IgD-negative memory B cell (primary cell): ENCODE data around the gene ZNF423. TPM values are rescaled to one million over a fixed set of nuclear protein-coding genes. Genes with fewer than 3 reads are reported as not detected.
A peak's percentile ranks its signal among the peaks of the same experiment; 100 is the strongest.

Experiments used
- H3K27ac Mint-ChIP-seq, 3 donors: one replicate each; pipeline ENCODE4 v1.8.0; 2020 to 2022; ENCODE audit warnings: mild to moderate bottlenecking in 3 of 3, mixed read lengths in 3 of 3, moderate library complexity in 1 of 3
- H3K27me3 Mint-ChIP-seq: one replicate; pipeline ENCODE4 v1.8.0; 2021; ENCODE audit warnings: mixed read lengths
- H3K36me3 Mint-ChIP-seq: one replicate; pipeline ENCODE4 v1.8.0; 2020; ENCODE audit warnings: mild to moderate bottlenecking, mixed read lengths
- H3K4me1 Mint-ChIP-seq, 3 donors: one replicate each; pipeline ENCODE4 v1.8.0; 2020 to 2022; ENCODE audit warnings: mixed read lengths in 3 of 3, mild to moderate bottlenecking in 1 of 3
- H3K4me3 Mint-ChIP-seq, 4 donors: one replicate each; pipeline ENCODE4 v1.8.0; 2020 to 2022; ENCODE audit warnings: mild to moderate bottlenecking in 4 of 4, mixed read lengths in 4 of 4, moderate library complexity in 3 of 4
- H3K9me3 Mint-ChIP-seq, 3 donors: one replicate each; pipeline ENCODE4 v1.8.0; 2020 to 2021; ENCODE audit warnings: mixed read lengths in 3 of 3, mild to moderate bottlenecking in 1 of 3
- polyA plus RNA-seq: library from polyadenylated mRNA; unstranded; fragments of 300-500 nt; fragmentation: Illumina TruSeq; gene quantifications from one replicate; pipeline ENCODE4 v1.2.3, GENCODE V29; 2021

ZNF423 gene
- polyA plus RNA-seq, 1 donor from 2014 or later = not detected

DNA sequence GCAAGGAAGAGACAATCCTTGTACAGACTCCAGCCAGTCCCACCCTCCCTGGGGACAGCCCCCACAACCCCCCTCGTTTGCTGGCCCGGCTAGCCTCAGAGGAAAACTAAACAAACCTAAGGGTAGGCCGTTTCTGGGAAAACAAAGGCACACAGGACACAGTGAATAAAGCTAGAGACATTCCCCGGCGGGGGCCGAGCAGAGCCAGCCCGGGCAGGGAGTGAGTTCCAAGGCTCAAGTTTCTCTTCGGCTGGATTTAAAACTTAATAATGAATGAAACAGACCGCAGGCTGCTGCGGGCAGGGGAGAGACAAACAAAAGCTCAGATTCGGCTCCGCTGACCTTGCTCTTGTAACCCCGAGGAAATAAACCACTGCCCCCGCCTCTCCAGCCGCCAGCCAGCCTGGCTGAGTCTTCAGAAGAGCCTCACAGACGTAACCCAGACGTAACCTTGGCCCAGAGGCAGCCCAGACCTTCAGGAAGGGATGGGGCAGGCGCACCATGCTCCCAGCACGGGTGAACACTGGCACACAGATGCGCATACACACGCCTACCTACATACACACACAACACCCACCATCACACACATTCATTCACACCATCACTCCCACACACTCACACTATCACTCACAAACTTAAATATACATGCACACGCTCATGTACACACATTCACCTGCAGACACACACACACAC lies 216.0 kb downstream of the ZNF423 start:
- no peaks in the 10 kb centered on the region for H3K36me3 Mint-ChIP-seq
- H3K4me1 Mint-ChIP-seq = no peaks in the 10 kb centered on the region
- H3K27me3 Mint-ChIP-seq = peaks cover 9% of the 10 kb centered on the region
- no peak overlapping the region for H3K4me3 Mint-ChIP-seq
- H3K9me3 Mint-ChIP-seq = peaks cover 0 to 4% (median 0%) of the 10 kb centered on the region in 3 donors
- H3K27ac Mint-ChIP-seq = no peak overlapping the region

DNA sequence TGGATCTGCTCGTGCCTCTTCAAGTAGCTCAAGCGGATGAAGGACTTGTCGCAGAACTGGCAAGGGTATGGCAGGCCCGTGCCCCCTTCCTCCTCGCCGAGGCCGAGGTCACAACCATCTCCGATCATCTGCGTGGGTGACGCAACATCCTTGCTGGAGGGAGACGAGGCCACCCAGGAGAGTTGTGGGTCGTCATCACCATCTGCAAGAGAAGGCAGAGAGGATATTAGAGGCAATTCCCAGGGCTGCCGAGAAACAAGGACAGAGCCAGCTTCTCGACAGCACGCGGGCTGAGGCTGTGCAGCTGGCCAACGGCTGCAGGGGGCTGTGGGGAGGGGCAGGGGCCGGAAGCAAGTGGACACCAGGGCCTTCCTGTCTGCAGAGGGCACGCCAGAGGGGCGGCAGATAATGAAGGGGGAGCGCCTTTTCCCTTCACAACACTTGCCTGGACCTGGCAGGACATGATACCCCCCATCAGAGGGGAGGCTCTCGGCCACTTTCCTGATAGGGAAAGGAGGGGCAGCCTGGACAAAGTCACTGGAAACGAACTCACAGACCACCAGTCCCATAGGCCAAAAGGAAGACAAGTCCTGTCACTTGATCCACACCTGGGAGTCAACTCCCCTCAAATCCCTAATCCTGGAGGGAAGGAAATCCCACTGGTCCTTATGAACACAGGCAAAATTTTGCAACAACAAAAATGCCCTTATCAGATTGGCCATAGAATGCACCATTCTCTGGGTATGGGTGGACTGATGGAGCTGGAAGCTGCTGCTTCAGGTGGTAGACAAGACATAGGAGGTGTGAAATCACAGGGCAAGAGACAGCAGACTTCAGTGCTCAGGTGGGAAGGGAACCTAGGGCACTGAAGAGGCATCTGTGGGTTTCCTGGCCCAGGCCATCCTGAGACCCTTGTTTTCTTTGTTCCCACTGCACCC lies 217.0 kb downstream of the ZNF423 start:
- no peak overlapping the region for H3K27ac Mint-ChIP-seq
- no peaks in the 10 kb centered on the region for H3K36me3 Mint-ChIP-seq
- H3K4me3 Mint-ChIP-seq = no peak overlapping the region
- peaks cover 9% of the 10 kb centered on the region for H3K27me3 Mint-ChIP-seq
- no peaks in the 10 kb centered on the region for H3K4me1 Mint-ChIP-seq
- peaks cover 0 to 4% (median 0%) of the 10 kb centered on the region in 3 donors for H3K9me3 Mint-ChIP-seq

DNA sequence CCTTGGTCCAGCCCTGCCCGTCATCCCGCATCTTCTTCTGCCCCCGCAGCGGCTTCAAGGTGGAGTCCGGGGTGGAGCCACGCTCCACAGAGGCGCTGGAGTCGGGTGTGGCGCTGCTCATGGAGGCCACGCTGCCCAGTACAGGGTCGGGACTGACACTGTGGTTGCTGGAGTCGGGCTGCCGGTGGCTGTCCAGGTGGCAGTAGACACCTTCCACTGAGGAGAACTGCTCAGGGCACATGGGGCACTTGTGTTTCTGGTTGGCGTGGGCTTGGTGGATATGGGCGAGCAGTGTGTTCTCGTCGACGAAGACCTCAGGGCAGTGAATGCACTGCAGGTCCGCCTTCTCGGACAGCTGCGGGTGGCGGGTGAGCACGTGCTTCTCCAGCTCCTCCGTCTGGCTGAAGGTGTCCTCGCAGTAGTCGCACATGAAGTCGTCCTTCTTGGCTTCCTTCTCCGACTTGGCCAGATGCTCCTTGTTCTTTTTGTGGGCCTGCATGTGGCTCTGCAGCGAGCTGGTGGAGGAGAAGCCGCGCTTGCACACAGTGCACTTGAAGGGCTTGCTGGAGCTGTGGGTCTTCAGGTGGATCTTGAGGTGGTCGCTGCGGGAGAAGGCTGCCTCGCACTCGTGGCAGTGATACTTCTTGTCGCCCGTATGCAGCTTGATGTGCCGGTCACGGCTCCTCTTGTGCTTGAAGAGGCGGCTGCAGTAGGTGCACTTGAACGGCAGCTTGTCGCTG lies 217.8 kb downstream of the ZNF423 start:
- Mint-ChIP-seq H3K9me3 (peaks cover 0 to 4% (median 0%) of the 10 kb centered on the region in 3 donors), H3K4me3 (no peak overlapping the region), H3K36me3 (no peaks in the 10 kb centered on the region), H3K27ac (no peak overlapping the region), H3K27me3 (peaks cover 9% of the 10 kb centered on the region), H3K4me1 (no peaks in the 10 kb centered on the region)

DNA sequence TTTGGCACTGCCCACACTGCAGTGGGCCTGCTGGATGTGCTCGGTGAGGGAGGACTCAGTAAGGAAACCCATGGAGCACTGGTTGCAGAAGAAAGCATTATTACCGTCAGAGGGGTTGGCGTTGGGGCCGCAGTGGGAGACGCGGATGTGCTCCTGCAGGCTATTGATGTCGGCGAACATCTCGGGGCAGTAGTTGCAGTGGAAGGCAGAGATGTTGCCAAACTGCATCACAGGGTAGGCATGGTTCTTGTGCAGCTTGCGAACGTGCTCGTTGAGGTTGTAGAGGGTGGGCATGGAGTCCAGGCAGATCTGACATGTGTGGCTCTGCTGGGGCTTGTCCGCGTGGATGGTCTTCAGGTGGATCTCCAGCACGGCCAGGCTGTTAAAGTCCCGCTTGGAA lies 218.4 kb downstream of the ZNF423 start:
- Mint-ChIP-seq H3K4me3 (no peak overlapping the region), H3K27me3 (peaks cover 11% of the 10 kb centered on the region), H3K36me3 (no peaks in the 10 kb centered on the region), H3K9me3 (peaks cover 0 to 4% (median 0%) of the 10 kb centered on the region in 3 donors), H3K4me1 (no peaks in the 10 kb centered on the region), H3K27ac (no peak overlapping the region)

DNA sequence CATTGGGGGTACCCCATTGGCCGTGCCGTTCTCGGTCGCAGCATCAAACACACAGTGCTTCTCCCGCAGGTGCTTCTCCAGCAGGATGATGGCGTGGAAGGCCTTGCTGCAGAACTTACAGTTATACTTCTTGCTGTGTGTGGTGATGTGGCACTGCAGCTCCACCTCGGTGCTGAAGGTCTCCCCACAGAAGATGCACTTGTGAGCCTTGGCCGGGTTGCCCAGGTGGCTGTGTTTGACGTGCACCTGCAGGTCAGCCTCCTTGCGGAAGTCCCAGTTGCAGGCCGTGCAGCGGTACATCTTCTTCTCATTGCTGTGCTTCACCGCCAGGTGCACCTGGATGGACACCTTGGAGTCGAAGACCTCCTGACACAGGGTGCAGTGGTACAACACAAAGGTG lies 219.3 kb downstream of the ZNF423 start:
- no peak overlapping the region for H3K27ac Mint-ChIP-seq

DNA sequence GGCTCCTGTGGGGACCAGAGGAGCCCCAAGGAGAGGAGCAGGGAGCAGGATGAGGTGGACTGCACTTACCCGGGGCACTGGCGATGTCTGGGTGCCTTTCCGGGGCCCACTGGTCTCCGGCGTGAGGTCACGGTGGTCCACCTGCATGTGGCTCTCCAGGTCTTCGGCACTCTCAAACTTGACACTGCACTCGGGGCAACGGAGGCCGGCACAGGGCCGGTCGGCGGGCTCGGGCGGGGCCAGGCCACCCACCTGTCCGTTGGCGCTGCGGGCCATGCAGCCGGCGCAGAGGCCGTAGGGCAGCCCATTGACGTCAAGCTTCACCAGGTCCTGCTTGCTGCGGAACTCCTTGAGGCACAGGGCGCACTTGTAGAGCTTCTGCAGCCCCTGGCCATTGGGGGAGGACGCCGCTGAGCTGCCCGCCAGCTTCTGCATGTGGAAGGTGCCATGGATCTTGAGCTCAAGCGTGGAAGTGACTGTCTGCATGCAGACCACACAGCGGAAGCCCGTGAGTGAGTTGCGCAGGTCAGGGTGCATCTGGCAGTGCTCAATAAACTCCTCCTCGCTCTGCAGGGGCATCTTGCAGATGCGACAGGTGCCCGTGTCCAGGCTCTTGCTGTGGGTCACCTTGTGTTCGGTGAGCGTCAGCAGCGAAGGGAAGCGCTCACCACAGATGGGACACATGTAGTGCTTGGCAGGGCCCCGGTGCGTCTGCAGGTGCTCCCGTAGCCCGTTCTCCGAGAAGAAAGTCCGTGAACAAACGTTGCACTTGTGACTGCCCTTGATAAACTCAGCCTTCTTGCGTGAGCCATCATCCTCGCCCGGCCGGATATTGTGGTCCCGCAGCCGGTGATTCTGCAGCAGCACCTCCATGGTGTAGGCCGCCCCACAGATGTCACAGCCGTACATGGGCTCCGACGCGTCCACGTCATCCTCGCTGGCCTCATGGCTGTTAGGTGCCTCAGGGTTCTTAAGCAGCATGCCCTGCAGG lies 220.0 kb downstream of the ZNF423 start:
- H3K27ac Mint-ChIP-seq = no peak overlapping the region

More for the DNA sequence above, 219.3 kb downstream of the ZNF423 start:
- no peaks in the 10 kb centered on the region for H3K4me1 Mint-ChIP-seq
- H3K36me3 Mint-ChIP-seq = no peaks in the 10 kb centered on the region
- H3K9me3 Mint-ChIP-seq = peaks cover 0 to 4% (median 0%) of the 10 kb centered on the region in 3 donors
- H3K27me3 Mint-ChIP-seq = peaks cover 14% of the 10 kb centered on the region
- H3K4me3 Mint-ChIP-seq = no peak overlapping the region

DNA sequence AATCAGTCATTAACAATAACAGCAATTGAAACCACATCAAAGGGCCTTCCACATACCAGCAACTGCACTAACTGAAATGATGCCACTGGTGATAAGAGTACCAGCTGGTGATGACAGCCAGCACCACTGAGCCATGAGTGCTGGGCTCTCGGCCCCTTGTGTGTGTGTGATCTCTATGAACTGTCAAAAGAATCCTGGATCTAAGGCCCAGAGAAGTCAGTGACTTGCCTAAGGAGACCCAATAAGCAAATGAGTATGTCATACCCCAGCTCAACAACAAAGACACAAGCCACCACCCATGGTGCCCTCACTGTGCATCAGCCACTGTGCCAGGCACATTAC lies 220.9 kb downstream of the ZNF423 start:
- H3K27ac Mint-ChIP-seq = no peak overlapping the region
- no peaks in the 10 kb centered on the region for H3K36me3 Mint-ChIP-seq
- no peak overlapping the region for H3K4me3 Mint-ChIP-seq
- peaks cover 0 to 4% (median 3%) of the 10 kb centered on the region in 3 donors for H3K9me3 Mint-ChIP-seq
- peaks cover 11% of the 10 kb centered on the region for H3K27me3 Mint-ChIP-seq
- no peaks in the 10 kb centered on the region for H3K4me1 Mint-ChIP-seq

More for the DNA sequence above, 220.0 kb downstream of the ZNF423 start:
- no peak overlapping the region for H3K4me3 Mint-ChIP-seq
- H3K9me3 Mint-ChIP-seq = peaks cover 0 to 4% (median 1%) of the 10 kb centered on the region in 3 donors
- H3K4me1 Mint-ChIP-seq = no peaks in the 10 kb centered on the region
- H3K36me3 Mint-ChIP-seq = no peaks in the 10 kb centered on the region
- H3K27me3 Mint-ChIP-seq = peaks cover 12% of the 10 kb centered on the region

DNA sequence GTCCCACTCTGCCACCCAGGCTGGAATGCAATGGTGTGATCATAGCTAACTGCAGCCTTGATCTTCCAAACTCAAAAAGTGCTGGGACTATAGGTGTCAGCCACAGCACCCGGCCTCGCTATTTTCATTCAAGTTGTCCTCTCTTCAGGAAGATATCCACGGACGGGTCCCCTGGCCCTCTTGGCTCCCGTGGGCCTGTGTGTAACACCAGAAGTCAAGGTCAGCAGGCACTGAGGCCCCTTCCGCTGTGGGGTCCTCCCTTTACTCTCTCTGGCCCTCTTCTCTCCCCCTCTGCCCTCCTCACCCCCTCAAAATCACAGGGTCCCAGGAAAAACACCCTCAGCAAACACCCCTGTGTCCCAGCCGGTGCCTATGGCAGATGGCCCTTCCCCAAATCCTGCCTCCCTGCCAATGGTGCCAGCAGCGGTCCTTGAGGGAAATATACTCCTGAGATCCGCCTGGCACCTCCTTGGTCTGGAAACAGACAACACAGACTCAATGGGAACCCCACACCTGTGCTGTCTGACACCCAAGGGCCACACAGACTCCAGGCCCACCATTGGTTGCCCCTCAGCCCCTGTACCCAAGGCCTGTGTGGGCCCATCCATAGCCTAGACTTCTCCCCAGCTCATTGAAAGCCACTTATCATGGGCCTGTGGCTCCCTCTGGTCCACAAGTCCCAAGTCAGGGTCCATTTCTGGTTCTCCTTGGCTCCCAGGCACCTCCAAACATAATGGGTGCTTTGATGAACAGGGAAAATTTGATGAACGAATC lies 221.5 kb downstream of the ZNF423 start:
- Mint-ChIP-seq H3K27me3 (peaks cover 6% of the 10 kb centered on the region), H3K36me3 (no peaks in the 10 kb centered on the region), H3K4me1 (no peaks in the 10 kb centered on the region), H3K9me3 (peaks cover 0 to 4% (median 3%) of the 10 kb centered on the region in 3 donors), H3K4me3 (no peak overlapping the region), H3K27ac (no peak overlapping the region)

DNA sequence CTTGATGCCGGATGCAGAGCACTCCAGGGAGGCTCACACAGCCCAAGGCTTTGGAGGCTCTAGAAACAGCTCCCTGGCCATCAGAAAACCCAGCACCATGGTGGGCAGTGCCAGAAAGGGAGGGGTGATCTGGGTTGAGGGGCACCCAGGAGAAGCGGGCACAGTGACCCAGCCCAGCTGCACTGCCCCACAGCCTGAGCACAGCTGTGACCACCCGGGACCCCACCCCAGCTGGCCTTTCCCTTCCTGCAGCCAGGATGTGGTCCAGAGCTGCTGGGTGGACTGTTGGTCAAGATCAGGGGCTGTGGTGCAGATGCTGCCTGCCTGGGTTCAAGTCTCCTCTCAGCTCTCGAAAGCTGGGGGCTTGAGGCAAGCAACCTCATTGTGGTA lies 223.1 kb downstream of the ZNF423 start:
- no peaks in the 10 kb centered on the region for H3K4me1 Mint-ChIP-seq
- H3K36me3 Mint-ChIP-seq = no peaks in the 10 kb centered on the region
- H3K27ac Mint-ChIP-seq = no peak overlapping the region
- no peak overlapping the region for H3K4me3 Mint-ChIP-seq
- peaks cover 5% of the 10 kb centered on the region for H3K27me3 Mint-ChIP-seq
- peaks cover 0 to 3% (median 2%) of the 10 kb centered on the region in 3 donors for H3K9me3 Mint-ChIP-seq

DNA sequence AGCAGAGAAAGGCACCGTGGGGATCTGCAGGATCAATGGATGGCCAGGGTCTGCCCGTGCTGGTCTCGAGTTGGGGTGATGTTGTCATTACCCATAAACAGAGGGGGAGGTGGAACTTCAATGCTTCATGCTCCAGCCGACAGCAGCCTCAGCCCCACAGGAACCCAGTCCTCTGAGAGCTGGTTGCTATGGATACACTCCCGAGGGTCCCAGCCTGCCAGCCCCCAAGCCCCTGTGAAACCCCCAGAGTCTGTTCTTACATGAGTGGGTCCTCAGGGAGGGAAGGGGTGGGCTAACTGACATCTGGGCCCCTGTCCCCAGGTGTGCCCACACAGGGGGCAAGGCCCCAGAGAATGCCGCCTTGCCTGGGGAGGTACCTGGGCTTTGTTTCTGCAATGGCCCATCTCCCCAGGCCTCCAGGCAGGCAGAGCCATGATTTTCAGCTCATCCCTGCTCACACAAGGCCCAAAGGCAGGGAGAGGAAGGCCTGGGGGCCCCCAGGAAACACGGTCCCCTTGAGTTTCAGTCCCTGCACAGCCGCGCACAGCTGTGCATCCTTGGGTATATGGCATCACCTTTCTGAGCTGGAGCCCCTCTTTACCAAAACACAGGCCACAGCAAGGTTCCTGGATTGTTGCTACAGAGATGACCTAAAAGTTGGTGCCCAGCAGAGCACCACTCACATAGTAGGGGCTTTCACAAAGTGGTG lies 223.7 kb downstream of the ZNF423 start:
- no peak overlapping the region for H3K27ac Mint-ChIP-seq
- H3K9me3 Mint-ChIP-seq = peaks cover 0 to 3% (median under 1%) of the 10 kb centered on the region in 3 donors

DNA sequence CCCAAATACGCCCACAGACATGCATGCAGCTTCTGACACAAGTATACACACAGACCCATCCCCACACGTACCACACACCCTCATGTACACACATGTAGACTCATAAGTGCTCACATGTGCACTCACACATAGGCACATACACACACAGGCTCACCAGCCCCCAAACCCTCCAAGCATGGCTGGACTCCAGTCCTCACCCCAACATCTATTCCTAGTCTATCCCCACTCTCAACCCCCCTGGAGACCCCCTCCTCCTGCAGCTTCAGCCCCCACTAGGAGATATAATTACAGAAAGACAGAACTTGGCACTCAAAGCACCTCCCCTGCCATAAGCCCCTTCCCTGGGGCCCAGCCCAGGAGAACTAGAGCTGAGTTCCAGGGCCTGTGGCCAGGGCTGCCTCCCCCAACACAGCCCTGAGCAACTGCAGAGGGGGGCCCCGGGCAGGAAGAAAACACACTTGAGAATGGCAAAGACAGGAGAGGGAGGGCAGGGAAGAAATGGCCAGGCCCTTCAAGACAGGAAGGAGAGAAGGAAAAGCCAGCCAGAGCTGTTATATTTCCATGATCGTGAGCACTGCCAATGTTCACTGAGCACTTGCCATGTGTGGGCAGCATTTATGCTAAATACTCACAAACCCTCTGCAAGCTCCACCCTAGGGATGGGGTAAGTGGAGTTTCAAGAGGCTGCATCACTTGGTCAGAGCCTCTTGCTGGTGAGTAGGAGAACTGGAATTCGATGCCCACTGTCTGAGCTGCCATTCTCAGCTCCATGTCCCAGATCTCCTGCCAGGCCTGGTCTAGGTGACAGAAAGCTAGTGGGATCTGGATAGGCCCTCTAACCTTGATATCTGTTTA lies 224.5 kb downstream of the ZNF423 start:
- Mint-ChIP-seq H3K36me3 (no peaks in the 10 kb centered on the region), H3K27me3 (peaks cover 5% of the 10 kb centered on the region), H3K4me1 (no peaks in the 10 kb centered on the region), H3K4me3 (peak overlapping the region in 1 of 4 donors; percentile 27), H3K27ac (no peak overlapping the region), H3K9me3 (peaks cover 0 to 3% (median 0%) of the 10 kb centered on the region in 3 donors)

More for the DNA sequence above, 223.7 kb downstream of the ZNF423 start:
- no peaks in the 10 kb centered on the region for H3K4me1 Mint-ChIP-seq
- no peaks in the 10 kb centered on the region for H3K36me3 Mint-ChIP-seq
- peaks cover 5% of the 10 kb centered on the region for H3K27me3 Mint-ChIP-seq
- no peak overlapping the region for H3K4me3 Mint-ChIP-seq

DNA sequence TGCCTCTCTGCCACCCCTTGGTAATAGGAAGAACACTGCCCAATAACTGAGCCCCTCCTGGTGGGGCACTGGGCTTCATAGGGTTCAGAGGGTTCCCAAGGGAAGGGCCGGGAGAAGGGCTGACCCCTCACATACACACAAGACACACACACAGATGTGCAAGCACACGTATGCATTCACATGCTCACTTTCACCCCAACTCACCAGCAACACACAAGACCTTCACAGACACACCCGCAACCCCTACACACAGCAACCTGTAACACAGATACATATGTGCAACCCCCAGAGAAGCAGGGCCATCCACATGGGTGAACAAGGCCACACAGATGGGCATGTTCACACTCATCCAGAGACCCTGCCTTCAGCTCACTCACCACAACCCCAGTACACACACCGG lies 225.1 kb downstream of the ZNF423 start:
- Mint-ChIP-seq H3K4me1 (no peaks in the 10 kb centered on the region), H3K9me3 (peaks cover 0 to 3% (median 0%) of the 10 kb centered on the region in 3 donors), H3K27me3 (peaks cover 5% of the 10 kb centered on the region), H3K27ac (no peak overlapping the region), H3K36me3 (no peaks in the 10 kb centered on the region), H3K4me3 (peak overlapping the region in 1 of 4 donors; percentile 27)
